Mesothelial cell of epicardium (in vitro differentiated cells): Measurements from ENCODE around the gene C2orf68. TPM values are rescaled to one million over a fixed set of nuclear protein-coding genes. Genes with fewer than 3 reads are reported as not detected.
"Not testable (repeated sequence)": the region's sequence is repeated elsewhere in the genome, so short reads cannot be mapped to it uniquely, and the experiment has no call there.

Experiments used
- DNase-seq, 2 experiments: peaks; one replicate each; pipeline ENCODE4 v3.0.0; 2021; ENCODE audit warnings: low spot score in 2 of 2; ENCODE audit not compliant: unreplicated experiment in 2 of 2
- H3K27ac Mint-ChIP-seq: 2 replicates; pipeline ENCODE4 v1.8.0; 2021; ENCODE audit warnings: mixed read lengths
- H3K27me3 Mint-ChIP-seq: 2 replicates; pipeline ENCODE4 v1.8.0; 2021; ENCODE audit warnings: low read depth, mixed read lengths
- H3K36me3 Mint-ChIP-seq: 2 replicates; pipeline ENCODE4 v1.8.0; 2021; ENCODE audit warnings: mixed read lengths
- H3K4me1 Mint-ChIP-seq: 2 replicates; pipeline ENCODE4 v1.8.0; 2021; ENCODE audit warnings: mixed read lengths
- H3K4me3 Mint-ChIP-seq: 2 replicates; pipeline ENCODE4 v1.8.0; 2021; ENCODE audit warnings: mild to moderate bottlenecking, moderate library complexity, mixed read lengths
- H3K9me3 Mint-ChIP-seq: 2 replicates; pipeline ENCODE4 v1.8.0; 2021; ENCODE audit warnings: mixed read lengths
- CTCF ChIP-seq: fragments of 200-600 bp; sonication (generic); IDR thresholded peaks from one replicate; pipeline ENCODE4 v1.5.0; 2021; ENCODE audit warnings: antibody characterized with exemption; ENCODE audit not compliant: unreplicated experiment
- total RNA-seq: library from RNA; stranded (reverse); gene quantifications from 3 replicates; pipeline ENCODE4 v1.2.1, GENCODE V29; 2021

The C2orf68 gene
- total RNA-seq, 1 donor from 2014 or later = 74.6 TPM

- TF ChIP-seq CTCF = no peak
- Mint-ChIP-seq H3K27ac (no peak overlapping the region), H3K27me3 (no peaks in the 10 kb centered on the region), H3K4me3 (no peak overlapping the region), H3K4me1 (peaks cover 10% of the 10 kb centered on the region), H3K9me3 (no peaks in the 10 kb centered on the region), H3K36me3 (peaks cover 31% of the 10 kb centered on the region)
- no peak for DNase-seq
Observed at GRCh38 chr2:85621338-85621737, 9.5 kb upstream of the C2orf68 start.

DNA sequence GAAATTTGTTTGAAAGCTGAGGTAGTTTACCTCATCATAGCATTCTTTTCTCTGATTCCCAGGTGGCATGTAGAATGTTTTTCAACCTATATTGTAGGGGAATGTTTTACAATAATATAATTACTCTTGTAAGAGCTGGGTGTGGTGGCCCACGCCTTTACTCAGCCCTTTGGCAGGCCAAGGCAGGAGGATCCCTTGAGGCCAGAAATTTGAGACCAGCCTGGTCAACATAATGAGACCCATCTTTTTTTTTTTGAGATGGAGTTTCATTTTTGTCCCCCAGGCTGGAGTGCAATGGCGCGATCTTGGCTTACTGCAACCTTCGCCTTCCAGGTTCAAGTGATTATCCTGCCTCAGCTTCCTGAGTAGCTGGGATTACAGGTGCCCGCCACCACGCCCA is 7.8 kb upstream of the C2orf68 start:
- no peaks in the 10 kb centered on the region for H3K9me3 Mint-ChIP-seq

GRCh38 chr2:85617723-85618122 is 5.9 kb upstream of the C2orf68 start:
- H3K27me3 Mint-ChIP-seq, DNase-seq, H3K9me3 Mint-ChIP-seq, H3K36me3 Mint-ChIP-seq: not testable (repeated sequence)
- peak overlapping the region; percentile 93 for H3K4me3 Mint-ChIP-seq
- peaks cover 14% of the 10 kb centered on the region for H3K4me1 Mint-ChIP-seq
- H3K27ac Mint-ChIP-seq = peak overlapping the region; percentile 83

More for the DNA sequence above, 7.8 kb upstream of the C2orf68 start:
- H3K4me3 Mint-ChIP-seq = no peak overlapping the region
- no peaks in the 10 kb centered on the region for H3K27me3 Mint-ChIP-seq
- peaks cover 14% of the 10 kb centered on the region for H3K4me1 Mint-ChIP-seq
- H3K36me3 Mint-ChIP-seq = peaks cover 20% of the 10 kb centered on the region
- H3K27ac Mint-ChIP-seq = no peak overlapping the region
- DNase-seq = no peak
- TF ChIP-seq CTCF = no peak

- peak overlapping the region; percentile 93 for H3K4me3 Mint-ChIP-seq
- no peaks in the 10 kb centered on the region for H3K27me3 Mint-ChIP-seq
- H3K4me1 Mint-ChIP-seq = peaks cover 21% of the 10 kb centered on the region
- no peak for DNase-seq
- H3K36me3 Mint-ChIP-seq = peaks cover 3% of the 10 kb centered on the region
- H3K27ac Mint-ChIP-seq = no peak overlapping the region
- H3K9me3 Mint-ChIP-seq = no peaks in the 10 kb centered on the region
- no peak for TF ChIP-seq CTCF
Observed at GRCh38 chr2:85615413-85615728, 3.5 kb upstream of the C2orf68 start.

DNA sequence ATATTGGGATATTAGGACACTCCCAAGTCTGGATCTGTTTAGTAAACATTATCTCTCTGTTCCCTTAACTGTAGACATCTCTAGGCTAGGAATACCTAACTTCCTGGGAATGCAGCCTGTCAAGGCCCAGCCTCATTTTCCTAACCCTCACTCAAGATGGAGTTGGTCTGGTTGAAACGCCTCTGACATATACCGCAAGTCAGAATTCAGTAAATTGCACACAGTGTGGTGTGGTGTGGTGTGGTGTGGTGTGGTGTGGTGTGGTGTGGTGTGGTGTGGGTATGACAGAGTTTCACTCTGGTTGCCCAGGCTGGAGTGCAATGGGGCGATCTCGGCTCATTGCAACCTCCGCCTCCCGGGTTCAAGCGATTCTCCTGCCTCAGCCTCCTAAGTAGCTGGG is 2.9 kb upstream of the C2orf68 start:
- not testable (repeated sequence) for H3K27ac Mint-ChIP-seq, H3K9me3 Mint-ChIP-seq, H3K4me3 Mint-ChIP-seq, H3K36me3 Mint-ChIP-seq, DNase-seq, H3K27me3 Mint-ChIP-seq
- peaks cover 25% of the 10 kb centered on the region for H3K4me1 Mint-ChIP-seq

DNA sequence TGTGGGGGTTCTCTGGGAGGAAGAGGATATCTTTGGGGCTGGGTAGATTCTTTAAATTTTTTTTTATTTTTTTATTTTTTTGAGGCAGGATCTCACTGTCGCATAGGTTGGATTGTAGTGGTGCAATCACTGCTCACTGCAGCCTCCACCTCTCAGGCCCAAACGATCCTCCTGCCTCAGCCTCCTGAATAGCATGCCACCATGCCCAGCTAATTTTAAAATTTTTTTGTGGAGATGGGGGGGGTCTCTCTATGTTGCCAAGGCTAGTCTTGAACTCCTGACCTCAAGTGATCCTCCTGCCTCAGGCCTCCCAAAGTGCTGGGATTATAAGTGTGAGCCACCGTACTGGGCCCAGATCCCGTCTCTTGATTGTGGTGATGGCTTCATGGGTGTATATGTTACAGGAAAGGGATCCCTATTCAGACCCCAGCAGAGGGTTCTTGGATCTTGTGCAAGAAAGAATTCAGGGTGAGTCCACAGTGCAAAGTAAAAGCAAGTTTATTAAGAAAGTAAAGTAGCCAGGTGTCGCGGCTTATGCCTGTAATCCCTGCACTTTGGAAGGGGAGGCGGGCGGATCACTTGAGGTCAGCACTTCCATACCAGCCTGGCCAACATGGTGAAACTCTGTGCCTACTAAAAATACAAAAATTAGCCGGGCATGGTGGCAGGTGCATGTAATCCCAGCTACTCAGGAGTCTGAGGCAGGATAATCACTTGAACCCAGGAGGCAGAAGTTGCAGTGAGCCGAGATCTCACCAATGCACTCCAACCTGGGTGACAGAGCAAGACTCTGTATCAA is 2.0 kb upstream of the C2orf68 start:
- no peak overlapping the region for H3K4me3 Mint-ChIP-seq
- peaks cover 22% of the 10 kb centered on the region for H3K4me1 Mint-ChIP-seq
- no peak for TF ChIP-seq CTCF
- peak overlapping the region; percentile 30 for H3K27ac Mint-ChIP-seq
- H3K36me3 Mint-ChIP-seq = peaks cover under 1% of the 10 kb centered on the region
- H3K27me3 Mint-ChIP-seq = no peaks in the 10 kb centered on the region
- H3K9me3 Mint-ChIP-seq = no peaks in the 10 kb centered on the region
- no peak for DNase-seq
